LNCAP (cell line): ENCODE results near the gene TMEM253.

Source experiments
- TF ChIP-seq, protein P1 (sequence below): fragments of 450-650 bp; IDR thresholded peaks from 2 replicates; pipeline ENCODE4 v1.5.1; 2017; ENCODE audit warnings: mild to moderate bottlenecking

The TMEM253 gene

DNA sequence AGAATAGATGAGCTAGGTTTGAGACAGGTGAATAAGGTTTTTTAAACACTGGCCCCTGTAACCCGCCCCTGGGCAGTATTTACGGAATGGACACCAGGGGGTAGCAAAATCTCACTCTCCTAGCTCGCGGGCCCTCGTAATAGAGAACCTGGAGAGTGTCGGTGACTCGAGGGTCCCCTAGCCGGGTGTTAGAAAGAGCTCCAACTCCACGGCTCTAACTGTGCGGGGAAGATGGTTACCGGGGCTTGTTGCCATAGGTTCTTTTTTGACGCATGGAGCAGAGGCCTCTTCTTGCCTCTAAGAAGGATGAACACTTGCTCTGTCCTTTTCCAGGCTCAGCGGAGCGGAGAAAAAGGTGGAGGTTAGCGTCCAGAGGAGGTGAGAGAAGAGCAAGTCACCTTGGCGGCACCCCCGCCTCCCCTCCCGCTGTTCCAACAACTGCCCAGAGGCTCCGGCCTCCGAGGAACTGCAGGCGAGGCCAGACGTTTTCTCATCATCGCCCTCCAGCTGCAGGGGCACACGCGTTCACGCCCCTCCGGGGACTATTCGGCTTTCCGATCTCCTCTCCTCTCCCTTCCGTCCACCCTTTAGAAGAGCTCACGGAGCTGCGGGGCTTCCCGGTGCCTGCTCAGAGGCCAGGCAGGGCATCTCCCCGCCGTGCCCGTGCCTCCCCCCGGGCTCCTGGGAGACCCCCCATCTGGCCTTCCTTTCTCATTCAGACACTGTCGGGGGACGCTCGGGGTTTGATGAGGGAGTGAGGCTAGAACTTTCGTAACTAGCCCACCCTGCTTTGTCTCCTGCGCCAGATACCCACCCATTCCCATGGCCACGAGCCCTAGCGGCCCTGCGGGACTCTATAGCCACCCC is 32.1 kb upstream of the TMEM253 start:
- TF ChIP-seq, protein P1, sequence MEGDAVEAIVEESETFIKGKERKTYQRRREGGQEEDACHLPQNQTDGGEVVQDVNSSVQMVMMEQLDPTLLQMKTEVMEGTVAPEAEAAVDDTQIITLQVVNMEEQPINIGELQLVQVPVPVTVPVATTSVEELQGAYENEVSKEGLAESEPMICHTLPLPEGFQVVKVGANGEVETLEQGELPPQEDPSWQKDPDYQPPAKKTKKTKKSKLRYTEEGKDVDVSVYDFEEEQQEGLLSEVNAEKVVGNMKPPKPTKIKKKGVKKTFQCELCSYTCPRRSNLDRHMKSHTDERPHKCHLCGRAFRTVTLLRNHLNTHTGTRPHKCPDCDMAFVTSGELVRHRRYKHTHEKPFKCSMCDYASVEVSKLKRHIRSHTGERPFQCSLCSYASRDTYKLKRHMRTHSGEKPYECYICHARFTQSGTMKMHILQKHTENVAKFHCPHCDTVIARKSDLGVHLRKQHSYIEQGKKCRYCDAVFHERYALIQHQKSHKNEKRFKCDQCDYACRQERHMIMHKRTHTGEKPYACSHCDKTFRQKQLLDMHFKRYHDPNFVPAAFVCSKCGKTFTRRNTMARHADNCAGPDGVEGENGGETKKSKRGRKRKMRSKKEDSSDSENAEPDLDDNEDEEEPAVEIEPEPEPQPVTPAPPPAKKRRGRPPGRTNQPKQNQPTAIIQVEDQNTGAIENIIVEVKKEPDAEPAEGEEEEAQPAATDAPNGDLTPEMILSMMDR = peak; percentile 29; the same call in 1 of the 2 replicates

DNA sequence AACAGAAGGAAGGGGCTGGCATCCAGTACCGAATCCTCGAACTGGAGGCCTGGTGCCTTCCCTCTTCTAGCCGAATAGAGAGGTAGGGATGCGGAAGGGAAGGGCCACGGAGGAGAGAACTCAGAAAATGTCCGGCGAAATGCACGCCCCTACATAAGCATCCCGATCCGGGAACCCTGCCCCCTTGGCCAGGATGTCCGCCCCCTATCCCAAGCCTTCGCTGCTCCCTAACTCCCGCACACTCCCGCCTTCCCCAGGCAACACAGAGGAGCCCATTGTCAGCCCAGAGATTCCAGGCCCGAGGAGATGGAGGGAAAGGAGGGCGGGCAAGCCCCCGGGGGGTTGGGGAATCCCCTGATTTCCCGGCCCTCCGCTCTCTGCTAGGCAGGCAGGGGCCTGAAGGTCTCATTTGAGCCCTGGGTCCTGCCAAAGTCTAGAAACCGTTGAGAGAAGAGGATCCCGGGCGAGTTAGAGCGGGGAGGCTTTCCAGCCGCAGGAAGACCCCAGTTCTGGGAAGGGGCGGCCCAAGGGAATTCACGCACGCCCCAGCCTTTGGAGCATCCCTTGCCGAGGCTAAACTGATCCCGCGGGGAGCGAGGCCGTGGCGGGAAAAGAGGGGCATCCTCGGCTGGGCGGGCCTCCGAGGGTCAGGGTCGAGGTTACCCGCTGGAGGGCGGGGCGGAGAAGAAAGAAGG is 31.3 kb upstream of the TMEM253 start:
- TF ChIP-seq, protein P1 = no peak

DNA sequence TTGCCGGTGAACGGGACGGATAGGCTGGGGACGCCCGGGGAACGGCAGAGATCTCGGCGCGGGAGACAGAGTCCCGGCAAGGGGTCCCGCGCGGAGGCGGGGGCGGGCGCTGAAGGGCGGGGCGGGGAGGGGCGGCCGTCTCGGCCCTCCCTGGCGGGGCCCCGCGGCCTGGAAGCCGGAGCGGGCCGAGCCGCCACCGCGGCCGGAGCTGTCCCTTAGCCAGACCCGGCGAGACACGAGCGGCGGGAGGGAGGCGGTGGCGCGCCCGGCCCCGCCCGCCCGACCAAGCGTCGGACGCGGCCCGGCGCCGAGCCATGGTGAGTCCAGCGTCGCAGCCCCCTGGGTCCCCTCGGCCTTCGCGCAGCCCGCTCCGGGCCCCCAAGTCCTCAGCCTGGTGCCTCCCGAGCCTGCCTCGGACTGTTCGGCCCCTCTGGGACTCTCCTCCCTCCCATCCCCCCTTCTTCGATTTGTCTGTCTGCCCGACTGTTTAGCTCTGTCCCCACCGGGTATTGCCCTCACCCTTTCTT is 30.7 kb upstream of the TMEM253 start, which contains the start of gene ARHGEF40:
Gene ARHGEF40 (plus strand): TSS at position 222 of the 527 bp plus-strand sequence. CDS start 93 bp downstream, at position 315.
- TF ChIP-seq, protein P1 = no peak

DNA sequence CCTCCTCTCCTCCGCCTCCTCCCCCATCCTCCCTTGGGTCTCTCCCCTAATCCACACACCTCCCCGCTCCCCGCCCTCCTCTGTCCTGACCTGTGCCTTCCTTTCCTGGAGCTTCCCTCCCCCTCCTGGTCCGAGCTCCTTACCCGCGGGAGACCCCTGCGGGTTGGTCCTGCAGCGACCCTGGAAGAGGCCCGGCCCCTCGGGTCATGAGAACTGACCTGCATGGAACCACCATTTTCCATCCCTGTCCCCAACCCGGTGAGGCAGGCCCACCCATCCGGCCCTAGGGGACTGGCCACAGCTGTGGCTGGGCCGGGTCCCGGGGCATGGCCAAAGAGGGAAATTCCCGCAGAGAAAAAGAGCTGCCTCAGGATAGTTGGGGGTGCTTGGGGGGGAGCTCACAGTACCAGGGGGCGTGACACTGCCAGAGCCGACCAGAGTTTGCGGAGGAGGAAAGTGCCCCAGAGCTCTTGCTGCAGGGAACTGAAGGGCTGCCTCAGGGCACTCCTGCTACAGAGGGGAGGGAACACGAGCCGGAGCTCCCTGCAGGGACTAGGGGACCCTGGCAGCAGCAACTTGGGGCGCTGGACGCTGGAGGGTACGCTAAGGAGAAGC is 30.1 kb upstream of the TMEM253 start:
- TF ChIP-seq, protein P1 = no peak

DNA sequence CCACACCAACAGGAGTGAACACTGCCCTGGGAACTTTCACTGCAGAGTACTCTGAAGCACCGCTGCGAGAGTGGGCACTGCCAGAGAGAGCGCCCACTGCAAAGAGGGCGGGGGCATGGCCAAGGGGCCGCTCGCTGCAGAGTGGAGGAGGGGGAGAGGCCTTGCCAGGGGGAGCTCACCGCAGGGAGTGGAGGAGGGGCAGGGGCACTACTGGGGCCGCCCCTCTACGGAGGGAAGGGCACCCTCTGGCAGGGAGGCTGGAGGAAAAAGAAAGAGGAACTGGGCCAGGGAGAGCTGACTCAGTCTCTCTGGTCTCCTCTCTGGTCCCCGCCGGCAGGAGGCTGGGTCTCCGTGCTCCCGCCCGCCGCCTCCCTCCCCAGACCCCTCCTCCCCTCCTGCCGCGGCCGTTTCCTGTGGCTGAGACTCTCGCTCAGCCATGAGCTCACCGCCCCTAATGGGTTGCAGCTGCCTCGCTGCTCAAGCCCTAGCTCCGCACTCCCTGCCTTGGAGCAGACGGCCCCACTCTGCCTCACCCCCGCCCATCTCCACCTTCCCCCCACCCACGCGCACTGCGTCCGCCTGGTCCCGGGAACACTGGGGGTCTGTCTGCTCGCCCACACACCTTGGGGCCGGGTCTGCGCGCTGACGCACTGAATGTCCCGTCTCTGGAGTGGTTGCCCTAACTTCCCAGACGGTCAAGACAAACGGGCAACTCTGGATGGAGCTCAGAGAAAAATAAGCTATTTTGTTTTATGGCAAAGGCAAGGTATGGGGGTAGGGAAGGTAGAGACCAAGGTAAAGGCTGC is 29.4 kb upstream of the TMEM253 start:
- TF ChIP-seq, protein P1 = no peak

DNA sequence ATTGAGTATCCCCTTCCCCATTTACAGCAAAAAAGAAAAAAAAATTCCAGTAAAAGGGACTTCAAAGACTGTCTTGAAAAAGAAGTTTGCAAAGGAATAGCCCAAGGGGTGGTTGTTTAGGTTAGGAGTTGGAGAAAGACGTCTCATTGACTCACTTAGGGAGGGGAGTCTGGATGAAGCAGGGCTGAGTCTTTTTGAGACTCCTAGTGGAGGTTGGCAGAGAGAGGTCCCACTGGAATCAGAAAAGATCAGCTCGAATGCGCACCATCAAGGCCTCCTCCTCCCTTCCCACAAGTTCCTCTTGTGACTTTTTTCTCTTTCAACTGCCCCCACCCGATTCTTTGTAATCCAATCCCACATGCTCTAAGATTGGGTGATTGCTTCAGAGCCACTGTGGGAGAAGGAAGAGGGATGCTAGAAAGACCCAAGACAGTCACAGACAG is 28.8 kb upstream of the TMEM253 start:
- TF ChIP-seq, protein P1 = no peak
